ELF-1 (cell line): ENCODE results near the gene PCAT6.

Experiments
- DNase-seq: peaks from one replicate; pipeline ENCODE4 v3.0.0-alpha.2; 2016; ENCODE audit warnings: low read depth, low spot score

Gene PCAT6

DNA sequence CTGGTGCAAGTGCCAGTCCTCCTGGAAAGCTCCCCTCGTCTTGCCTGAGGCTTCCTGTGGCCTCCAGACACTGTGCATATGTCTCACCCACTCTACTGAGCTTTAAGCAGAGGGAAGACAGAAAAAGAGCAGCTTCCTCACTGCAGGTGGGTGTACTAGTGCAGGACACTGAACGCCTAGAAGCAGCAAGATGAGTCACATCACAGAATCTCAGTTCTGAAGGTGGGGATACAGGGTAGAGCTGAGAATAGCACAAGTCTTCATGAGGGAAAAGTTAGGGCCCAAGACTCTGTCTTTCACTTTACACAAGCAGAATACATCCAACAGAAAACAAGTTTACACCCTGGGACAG is 37.4 kb downstream of the PCAT6 start:
- DNase-seq, result no peak

DNA sequence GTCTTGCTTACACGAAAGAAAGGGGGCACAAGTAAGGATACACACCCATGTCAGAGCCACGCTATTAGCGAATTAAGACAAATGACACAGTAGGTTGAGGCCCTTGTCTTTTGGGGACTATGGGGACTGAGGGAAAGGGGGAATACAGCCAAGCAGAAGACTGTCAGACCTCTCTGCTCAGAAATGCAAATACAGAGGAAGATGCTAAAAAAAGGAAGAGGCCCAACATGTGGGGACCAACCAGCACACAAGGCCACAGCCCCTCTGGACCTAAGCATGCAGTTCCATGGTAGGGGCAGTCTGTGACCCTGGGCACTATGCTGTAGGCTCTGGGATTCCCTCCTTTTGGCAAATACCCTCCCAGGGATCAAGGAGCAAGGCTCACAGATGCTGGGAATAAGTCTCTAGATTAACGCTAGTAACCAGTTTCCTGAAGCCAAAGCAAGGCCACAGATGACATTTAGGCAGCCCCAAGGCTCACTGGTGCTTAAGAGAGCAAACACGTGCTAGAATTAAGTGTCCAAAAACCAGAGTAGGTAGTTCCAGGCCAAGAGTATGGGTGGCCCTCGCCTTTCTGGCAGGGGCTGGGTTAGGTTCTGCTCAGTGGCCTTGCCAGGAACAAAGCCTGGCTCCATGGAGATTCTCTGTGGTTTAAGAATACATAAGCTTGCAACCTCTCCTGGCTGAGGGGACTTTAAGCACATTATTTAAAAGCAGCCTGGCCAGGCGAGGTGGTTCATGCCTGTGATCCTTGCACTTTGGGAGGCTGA is 40.0 kb downstream of the PCAT6 start:
- DNase-seq, result no peak

DNA sequence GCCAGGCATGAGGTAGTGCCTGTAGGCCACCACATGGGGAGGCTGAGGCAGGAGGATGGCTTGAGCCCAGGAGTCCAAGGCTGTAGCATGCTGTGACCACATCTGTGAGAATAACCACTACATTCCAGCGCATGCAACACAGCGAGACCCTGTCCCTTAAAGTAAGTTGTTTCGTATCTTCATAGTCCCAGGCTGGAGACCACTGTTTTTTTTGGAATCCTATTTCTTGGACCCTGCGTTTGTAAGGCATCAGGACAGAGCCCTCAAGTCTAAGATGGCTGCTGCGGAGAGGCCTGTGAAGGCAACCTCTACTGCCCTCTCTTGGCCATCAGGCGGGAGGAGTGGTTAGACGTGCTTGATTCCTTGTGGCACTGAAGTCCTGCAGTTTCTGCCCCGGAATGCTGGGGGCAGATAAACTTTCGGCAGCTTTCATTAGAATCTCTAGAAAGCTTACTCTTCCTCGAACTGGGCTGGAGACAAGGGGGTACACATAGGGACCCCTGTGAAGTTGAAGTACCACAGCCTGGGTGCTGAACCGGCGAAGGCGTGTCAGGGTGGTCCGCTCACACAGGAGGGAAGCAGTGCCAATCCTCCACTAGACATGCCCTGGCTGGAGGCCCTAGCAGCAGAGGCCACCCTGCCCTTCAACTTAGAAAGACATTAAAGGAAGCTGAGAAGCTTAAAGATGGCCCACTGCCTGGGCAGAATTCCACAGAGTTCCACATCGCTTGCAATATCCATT is 41.6 kb downstream of the PCAT6 start:
- peak; percentile 84 for DNase-seq

DNA sequence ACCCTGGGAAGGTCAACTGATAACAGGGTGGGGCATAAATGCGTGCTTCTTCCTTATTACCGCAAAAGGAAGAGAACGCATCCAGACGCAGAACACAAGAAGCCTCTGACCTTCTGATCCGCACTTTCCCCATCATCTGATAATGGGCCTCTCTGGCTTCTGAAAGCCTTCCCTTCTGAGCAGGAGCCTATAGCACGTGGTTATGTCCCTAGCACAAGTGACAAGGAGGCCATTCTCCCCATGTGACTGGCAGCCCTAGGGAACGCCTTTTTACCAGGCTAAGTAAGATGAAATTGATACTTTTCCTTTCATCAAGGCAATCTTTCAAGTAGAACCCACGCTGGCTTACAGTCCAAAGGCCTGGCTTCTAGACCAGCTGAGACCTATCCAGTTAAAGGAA is 44.0 kb downstream of the PCAT6 start:
- DNase-seq, result no peak

DNA sequence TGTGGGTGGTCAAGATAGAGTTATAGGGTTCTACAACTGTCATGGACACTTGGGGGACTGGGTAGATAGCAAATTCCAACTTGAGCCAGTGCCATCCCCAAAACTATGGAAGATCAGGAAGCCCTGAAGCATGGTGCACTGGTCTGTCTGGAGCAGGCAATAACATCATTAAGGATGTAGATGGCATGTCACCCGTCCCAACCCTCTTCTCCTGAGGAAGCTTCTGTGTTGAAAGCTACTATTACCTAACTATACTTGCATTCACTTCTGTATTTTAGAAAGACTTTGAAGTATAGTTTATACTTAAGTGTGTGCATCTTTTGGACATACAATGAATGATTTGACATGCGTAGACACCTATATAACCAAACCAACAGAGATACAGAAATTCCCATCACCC is 45.3 kb downstream of the PCAT6 start:
- DNase-seq, result no peak

DNA sequence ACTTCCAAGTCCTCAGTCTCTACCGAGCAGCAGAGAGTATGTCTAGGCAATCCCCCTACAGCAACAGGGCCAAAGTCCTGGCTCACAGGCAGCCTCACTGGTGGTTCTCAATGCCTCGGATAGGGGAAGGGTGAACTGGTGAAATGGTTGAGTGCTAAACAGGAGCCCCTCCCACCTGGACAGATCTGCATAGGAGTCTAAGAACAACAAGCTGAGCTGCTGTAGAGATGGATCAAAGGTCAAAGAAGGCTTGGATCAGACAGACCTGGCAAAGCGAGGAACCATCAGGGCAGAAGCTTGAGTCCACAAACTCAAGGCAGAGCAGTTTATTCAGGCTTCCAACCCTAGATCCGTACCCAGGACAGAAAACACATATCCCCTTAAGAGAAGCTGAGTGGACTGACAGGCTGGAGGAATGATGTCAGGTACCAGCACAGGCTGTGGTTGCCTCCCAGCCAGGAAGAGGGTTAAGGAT is 46.4 kb downstream of the PCAT6 start:
- DNase-seq, result no peak

DNA sequence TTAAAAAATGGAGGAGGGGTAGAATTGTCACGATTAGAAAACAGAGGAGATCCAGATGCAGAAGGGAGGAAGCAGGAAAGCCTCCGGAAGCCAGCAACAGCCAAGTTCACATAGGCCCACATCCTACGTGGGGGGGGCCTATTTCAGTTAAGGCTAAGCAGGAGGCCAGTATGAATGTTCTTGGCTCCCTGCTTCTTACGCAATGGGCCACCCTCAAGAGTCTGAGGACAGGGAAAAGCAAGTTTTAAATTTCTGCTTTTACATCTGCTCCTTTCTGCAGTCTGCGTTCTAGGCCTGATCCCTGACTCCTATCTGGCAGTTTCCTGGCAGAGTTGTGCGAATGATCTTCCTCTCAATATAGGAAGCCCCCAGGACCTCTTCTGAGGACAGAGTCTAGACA is 47.6 kb downstream of the PCAT6 start:
- DNase-seq, result no peak

DNA sequence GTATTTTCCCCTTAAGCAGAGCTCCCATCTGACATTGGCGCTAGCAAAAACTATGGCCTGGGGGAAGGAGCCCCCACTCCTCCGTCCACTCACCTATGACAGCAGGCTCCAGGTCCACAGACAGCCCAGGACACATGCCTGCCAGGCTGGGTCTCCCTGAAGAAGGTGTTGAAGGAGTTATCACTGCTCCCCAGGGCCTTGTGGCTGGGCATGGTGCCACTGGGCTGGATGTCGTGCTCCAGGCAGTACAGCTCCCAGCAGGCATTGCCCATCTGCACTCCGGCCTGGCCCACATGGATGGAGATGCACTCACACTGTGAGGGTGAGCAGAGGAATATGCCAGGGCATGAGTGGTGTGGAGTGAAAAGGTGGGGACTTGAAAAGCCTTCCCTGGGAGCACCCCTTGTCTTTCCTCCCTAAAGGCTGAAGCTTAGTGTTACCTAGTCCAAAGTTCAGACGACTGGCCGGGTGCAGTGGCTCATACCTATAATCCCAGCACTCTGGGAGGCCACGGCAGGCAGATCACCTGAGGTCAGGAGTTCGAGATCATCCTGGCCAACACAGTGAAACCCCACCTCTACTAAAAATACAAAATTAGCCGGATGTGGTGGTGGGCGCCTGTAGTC is 48.1 kb downstream of the PCAT6 start:
- DNase-seq, result no peak

DNA sequence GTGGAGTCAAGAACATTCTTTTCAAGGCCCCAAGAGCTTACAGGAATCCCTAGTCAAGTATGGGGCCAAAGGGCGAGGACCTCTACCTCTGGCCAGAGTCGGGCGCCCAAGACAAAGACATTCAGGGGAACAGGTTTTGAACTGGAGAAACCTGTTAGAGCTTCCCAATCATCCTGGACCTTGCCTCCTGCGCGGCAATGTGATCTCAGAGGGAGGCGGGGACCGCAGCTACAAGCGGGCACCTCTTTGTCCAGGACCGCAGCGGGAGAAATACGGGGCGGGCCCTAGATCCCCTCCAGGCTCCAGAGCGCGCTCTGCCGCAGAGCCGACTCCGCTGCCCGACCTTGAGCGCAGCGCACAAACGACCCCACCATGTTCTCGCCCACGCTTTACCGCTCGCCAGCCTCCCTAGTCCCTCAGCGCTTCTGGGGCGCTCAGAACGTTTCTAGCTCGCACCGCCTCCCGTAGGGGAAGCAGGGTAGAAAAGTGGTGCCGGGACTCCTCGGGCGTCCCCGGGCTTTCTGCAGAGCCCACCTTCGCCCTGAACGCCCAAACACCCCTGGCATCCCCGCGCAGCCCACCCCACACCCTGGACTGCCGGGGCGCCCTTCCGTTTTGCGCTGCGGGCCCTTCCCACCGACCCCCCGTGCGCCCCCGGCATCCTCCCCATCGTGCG is 50.1 kb downstream of the PCAT6 start:
- peak; percentile 96 for DNase-seq
